SK-N-SH treated with all-trans-retinoic acid at 6 μM for 48 hours (cell line): ENCODE measurements around the gene ATP8A2.

ENCODE experiments used
- CREB5 ChIP-seq: fragments of 250-450 bp; sonication (Bioruptor Pico); IDR thresholded peaks from 2 replicates; pipeline ENCODE4 v1.5.1; 2020; ENCODE audit warnings: low read depth, mild to moderate bottlenecking, moderate library complexity
- ISL1 ChIP-seq: fragments of 250-450 bp; sonication (Bioruptor Pico); IDR thresholded peaks from 2 replicates; pipeline ENCODE4 v2.1.2; 2022; ENCODE audit warnings: mild to moderate bottlenecking, moderate library complexity
- PATZ1 ChIP-seq: fragments of 250-450 bp; sonication (Bioruptor Pico); IDR thresholded peaks from 2 replicates; pipeline ENCODE4 v1.8.0; 2020; ENCODE audit warnings: mild to moderate bottlenecking, moderate library complexity, borderline replicate concordance
- POU6F1 ChIP-seq: fragments of 250-450 bp; sonication (Bioruptor Pico); IDR thresholded peaks from 2 replicates; pipeline ENCODE4 v1.8.0; 2021; ENCODE audit warnings: low read depth, mild to moderate bottlenecking, moderate library complexity, borderline replicate concordance

DNA sequence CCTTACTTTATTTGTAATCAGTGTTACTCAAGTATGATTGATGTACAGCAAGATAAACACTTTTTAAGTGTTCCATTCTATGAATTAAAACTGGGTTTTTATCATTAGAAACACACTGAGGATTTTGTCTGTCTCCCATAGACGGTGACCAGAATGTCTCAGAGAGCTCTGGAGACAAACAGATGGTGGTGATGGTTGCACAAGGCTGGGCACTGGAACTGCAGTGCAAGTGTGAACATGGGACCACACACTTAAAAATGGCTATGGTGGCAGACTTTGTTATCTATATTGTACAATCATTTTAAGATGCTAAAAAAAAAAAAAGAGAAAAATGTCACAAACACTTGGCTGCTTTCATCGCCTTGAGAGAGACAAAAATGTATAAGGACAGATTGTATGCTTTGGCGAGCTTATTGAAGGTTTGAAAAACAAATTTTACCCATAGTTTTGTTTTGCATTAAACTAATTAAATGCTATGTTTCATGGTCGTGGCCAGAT is 407.1 kb downstream of the ATP8A2 start:
- TF ChIP-seq CREB5 (CRISPR knock-in tag) (no peak), POU6F1 (CRISPR knock-in tag) (no peak), PATZ1 (no peak), ISL1 (no peak)
